BLaER1 treated with 17β-estradiol and CSF1 and Interleukin-3, amounts not matched to agents 10 nM and 100 nM (cell line): ENCODE results near the gene SEC22C.

Experiments used
- H3K27ac ChIP-seq, 11 experiments: shearing (Covaris generic); formaldehyde crosslinking; 2 replicates each; pipeline ENCODE4 v1.8.1; 2022
- H3K27me3 ChIP-seq, 11 experiments: shearing (Covaris generic); formaldehyde crosslinking; 2 replicates each; pipeline ENCODE4 v1.8.1; 2022
- H3K36me3 ChIP-seq, 11 experiments: shearing (Covaris generic); formaldehyde crosslinking; 2 replicates each; pipeline ENCODE4 v1.8.1; 2022
- H3K4me1 ChIP-seq, 10 experiments: shearing (Covaris generic); formaldehyde crosslinking; 2 replicates each; pipeline ENCODE4 v1.8.1; 2022
- H3K4me2 ChIP-seq, 11 experiments: shearing (Covaris generic); formaldehyde crosslinking; 2 replicates each; pipeline ENCODE4 v1.8.1; 2022
- H3K4me3 ChIP-seq, 10 experiments: shearing (Covaris generic); formaldehyde crosslinking; 2 replicates each; pipeline ENCODE4 v1.8.1; 2022
- H3K9ac ChIP-seq, 11 experiments: shearing (Covaris generic); formaldehyde crosslinking; 2 replicates each; pipeline ENCODE4 v1.8.1; 2022
- H3K9me3 ChIP-seq, 11 experiments: shearing (Covaris generic); formaldehyde crosslinking; replicated peaks in 1 of 11; 2 replicates each; pipeline ENCODE4 v1.8.1; 2022
- H4K20me1 ChIP-seq, 11 experiments: shearing (Covaris generic); formaldehyde crosslinking; 2 replicates each; pipeline ENCODE4 v1.8.1; 2022
- Cebpa-rat ChIP-seq, 11 experiments: shearing (Covaris generic); IDR thresholded peaks; 2 replicates each; pipeline ENCODE4 v1.8.1; 2022

Gene SEC22C

DNA sequence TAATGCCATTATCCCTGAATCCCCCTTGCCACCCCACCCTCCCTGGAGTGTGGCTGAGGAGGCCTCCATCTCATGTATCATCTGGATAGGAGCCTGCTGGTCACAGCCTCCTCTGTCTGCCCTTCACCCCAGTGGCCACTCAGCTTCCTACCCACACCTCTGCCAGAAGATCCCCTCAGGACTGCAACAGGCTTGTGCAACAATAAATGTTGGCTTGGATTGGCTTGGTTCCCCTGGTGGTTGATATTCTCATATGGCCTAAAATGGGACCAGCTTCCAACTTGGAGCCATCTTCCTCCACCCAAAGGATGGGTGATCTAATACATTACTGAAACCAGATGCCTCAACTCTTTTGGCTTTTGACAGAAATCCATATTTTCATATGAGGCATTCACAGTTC is 44.4 kb downstream of the SEC22C start:
- no peak overlapping the region for H3K9ac ChIP-seq
- TF ChIP-seq Cebpa-rat (IDR thresholded peaks at IDR 0.05): no peak

DNA sequence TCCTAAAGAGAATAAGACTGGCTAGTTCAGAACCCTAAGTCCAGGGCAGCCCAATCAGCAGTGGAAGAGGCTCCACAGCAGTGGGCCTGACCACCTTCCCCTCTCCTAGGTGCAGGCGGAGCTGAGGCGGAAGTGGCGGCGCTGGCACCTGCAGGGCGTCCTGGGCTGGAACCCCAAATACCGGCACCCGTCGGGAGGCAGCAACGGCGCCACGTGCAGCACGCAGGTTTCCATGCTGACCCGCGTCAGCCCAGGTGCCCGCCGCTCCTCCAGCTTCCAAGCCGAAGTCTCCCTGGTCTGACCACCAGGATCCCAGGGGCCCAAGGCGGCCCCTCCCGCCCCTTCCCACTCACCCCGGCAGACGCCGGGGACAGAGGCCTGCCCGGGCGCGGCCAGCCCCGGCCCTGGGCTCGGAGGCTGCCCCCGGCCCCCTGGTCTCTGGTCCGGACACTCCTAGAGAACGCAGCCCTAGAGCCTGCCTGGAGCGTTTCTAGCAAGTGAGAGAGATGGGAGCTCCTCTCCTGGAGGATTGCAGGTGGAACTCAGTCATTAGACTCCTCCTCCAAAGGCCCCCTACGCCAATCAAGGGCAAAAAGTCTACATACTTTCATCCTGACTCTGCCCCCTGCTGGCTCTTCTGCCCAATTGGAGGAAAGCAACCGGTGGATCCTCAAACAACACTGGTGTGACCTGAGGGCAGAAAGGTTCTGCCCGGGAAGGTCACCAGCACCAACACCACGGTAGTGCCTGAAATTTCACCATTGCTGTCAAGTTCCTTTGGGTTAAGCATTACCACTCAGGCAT is 45.6 kb downstream of the SEC22C start:
- Histone ChIP-seq H3K9ac (no peak overlapping the region), H3K4me2 (no peak overlapping the region; a peak in 1 of 22 replicates), H3K4me1 (peaks cover 13 to 67% (median 38%) of the 10 kb centered on the region in 10 experiments), H3K4me3 (no peak overlapping the region), H3K9me3 (no peaks in the 10 kb centered on the region), H4K20me1 (no peaks in the 10 kb centered on the region), H3K36me3 (peaks cover 0 to 7% (median 0%) of the 10 kb centered on the region in 11 experiments; a peak in 1 of 22 replicates), H3K27me3 (no peaks in the 10 kb centered on the region), H3K27ac (peak overlapping the region in 3 of 11 experiments; percentile 12 to 25 (median 18); a peak in 2 of 22 replicates)
- no peak for TF ChIP-seq Cebpa-rat (IDR thresholded peaks at IDR 0.05)

More for the DNA sequence above, 44.4 kb downstream of the SEC22C start:
- H3K4me1 ChIP-seq: peaks cover 15 to 67% (median 29%) of the 10 kb centered on the region in 10 experiments
- H3K27ac ChIP-seq: no peak overlapping the region
- H3K27me3 ChIP-seq: no peaks in the 10 kb centered on the region
- H4K20me1 ChIP-seq: no peaks in the 10 kb centered on the region
- H3K4me2 ChIP-seq: no peak overlapping the region
- no peak overlapping the region for H3K4me3 ChIP-seq
- no peaks in the 10 kb centered on the region; a peak in 1 of 22 replicates for H3K36me3 ChIP-seq
- H3K9me3 ChIP-seq: no peaks in the 10 kb centered on the region

DNA sequence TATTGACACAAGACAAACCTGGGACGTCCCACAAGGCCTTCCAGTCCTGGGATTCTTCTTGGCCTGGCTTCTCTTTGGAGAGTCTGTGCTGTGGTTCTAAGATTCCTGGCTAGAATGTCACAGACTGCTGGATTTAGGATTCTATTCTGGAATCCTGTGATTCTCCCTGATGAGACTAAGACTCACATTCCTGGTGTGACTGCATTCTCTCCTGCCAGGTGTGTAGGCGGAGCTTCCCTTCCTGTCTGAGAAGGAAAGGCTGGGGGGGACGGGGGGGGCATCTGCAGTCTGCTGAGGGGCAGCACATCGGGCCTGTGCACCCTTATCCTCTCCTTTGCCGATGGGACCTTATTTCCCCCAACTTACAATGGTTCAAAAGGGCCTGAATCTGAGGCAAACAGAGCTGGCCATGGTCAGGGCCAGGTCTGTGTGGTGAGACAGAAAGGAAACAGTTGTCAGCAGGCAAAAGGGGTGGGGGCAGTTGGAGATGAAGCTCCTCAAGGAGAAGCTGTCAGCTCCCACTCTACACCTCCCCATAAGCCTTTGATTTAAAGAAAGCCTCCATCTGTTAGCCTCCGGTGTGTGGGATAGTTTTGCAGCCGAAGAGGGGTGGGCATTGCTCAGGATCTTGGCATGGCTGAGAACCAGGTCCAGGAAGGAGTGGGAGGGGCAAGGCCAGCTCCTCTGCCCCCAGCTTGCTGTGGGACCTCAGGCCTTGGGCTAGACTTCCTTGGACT is 48.4 kb downstream of the SEC22C start:
- H3K36me3 ChIP-seq: peaks cover 0 to 7% (median 0%) of the 10 kb centered on the region in 11 experiments; a peak in 1 of 22 replicates
- no peaks in the 10 kb centered on the region for H4K20me1 ChIP-seq
- peaks cover 25 to 82% (median 57%) of the 10 kb centered on the region in 10 experiments for H3K4me1 ChIP-seq
- peak overlapping the region in 1 of 11 experiments; percentile 40; a peak in 2 of 22 replicates for H3K9ac ChIP-seq
- H3K9me3 ChIP-seq: no peaks in the 10 kb centered on the region
- TF ChIP-seq Cebpa-rat (IDR thresholded peaks at IDR 0.05): no peak
- H3K27ac ChIP-seq: peak overlapping the region in 9 of 11 experiments; percentile 8 to 97 (median 47); a peak in 13 of 22 replicates
- no peaks in the 10 kb centered on the region for H3K27me3 ChIP-seq
- no peak overlapping the region for H3K4me3 ChIP-seq
- H3K4me2 ChIP-seq: peak overlapping the region in 9 of 11 experiments; percentile 12 to 95 (median 41); a peak in 13 of 22 replicates

DNA sequence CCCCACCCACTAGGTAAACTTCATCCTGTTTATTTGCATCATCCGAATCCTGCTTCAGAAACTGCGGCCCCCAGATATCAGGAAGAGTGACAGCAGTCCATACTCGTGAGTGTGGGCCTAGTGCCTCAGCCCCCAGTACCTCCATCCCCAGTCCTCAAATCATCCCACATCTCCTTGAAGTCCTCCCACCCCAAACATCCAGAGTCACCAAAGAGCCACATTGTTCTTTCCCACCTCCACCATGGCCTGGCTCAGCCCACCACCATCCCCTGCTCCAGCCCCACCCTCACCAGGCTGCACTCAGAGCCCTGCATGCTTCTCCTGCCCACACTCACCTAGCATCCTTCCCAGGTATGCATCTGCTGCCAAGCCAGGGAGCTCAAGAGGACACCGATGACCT is 49.5 kb downstream of the SEC22C start:
- TF ChIP-seq Cebpa-rat (IDR thresholded peaks at IDR 0.05): no peak
- Histone ChIP-seq H3K4me2 (peak overlapping the region in 6 of 11 experiments; percentile 87 to 96 (median 94); a peak in 10 of 22 replicates), H4K20me1 (no peaks in the 10 kb centered on the region), H3K4me3 (no peak overlapping the region), H3K4me1 (peaks cover 33 to 93% (median 68%) of the 10 kb centered on the region in 10 experiments), H3K36me3 (peaks cover 0 to 7% (median 0%) of the 10 kb centered on the region in 11 experiments; a peak in 1 of 22 replicates), H3K9me3 (no peaks in the 10 kb centered on the region), H3K9ac (no peak overlapping the region), H3K27ac (peak overlapping the region in 9 of 11 experiments; percentile 27 to 97 (median 90); a peak in 16 of 22 replicates), H3K27me3 (no peaks in the 10 kb centered on the region)

DNA sequence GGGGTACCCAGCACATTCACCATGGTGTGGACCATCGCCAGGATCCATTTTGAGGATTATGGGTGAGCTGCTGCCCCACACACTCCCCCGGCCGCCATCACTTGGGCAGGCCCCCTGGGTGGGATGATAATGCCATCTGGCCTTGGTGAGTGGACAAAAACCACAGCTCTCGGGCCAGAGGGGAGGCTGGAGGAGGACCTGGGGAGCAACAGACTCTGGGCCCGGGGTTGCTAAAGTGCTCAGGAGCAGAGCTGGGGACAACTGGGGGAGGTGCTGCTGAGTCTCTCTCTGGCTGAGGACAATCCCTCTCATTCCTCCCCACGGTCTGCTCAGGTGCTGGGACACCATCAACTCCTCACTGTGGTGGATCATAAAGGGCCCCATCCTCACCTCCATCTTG is 50.3 kb downstream of the SEC22C start:
- no peak for TF ChIP-seq Cebpa-rat (IDR thresholded peaks at IDR 0.05)

DNA sequence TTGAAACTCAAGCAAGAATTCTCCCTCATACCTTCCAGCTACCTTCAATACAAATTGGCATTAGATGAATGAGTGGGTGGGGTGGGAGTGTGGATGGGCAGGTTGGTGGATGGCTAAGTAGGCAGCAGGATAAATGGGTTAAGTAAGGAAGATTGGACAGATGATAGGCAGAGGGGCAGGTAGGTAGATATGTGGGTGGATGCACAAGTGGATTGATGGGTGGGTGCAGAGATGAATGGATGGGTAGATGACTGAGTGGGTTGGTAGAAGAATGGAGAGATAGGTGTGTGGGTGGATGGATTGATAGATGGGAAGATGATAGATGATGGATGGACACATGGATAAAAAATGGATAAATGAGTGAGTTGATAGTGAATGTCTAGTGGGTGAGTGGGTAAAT is 51.7 kb downstream of the SEC22C start:
- H3K27ac ChIP-seq: peak overlapping the region in 10 of 11 experiments; percentile 7 to 97 (median 90); a peak in 18 of 22 replicates
- peak overlapping the region in 9 of 11 experiments; percentile 59 to 84 (median 77); a peak in 18 of 22 replicates for H3K9ac ChIP-seq
- no peak for TF ChIP-seq Cebpa-rat (IDR thresholded peaks at IDR 0.05)
- no peaks in the 10 kb centered on the region for H3K27me3 ChIP-seq
- H3K36me3 ChIP-seq: peaks cover 0 to 7% (median 0%) of the 10 kb centered on the region in 11 experiments; a peak in 1 of 22 replicates
- H3K4me3 ChIP-seq: peak overlapping the region in 7 of 10 experiments; percentile 41 to 62 (median 49); a peak in 13 of 20 replicates
- peak overlapping the region; percentile 73 to 96 (median 92) for H3K4me2 ChIP-seq
- no peaks in the 10 kb centered on the region for H3K9me3 ChIP-seq
- no peaks in the 10 kb centered on the region for H4K20me1 ChIP-seq
- H3K4me1 ChIP-seq: peaks cover 55 to 100% (median 90%) of the 10 kb centered on the region in 10 experiments

More for the DNA sequence above, 50.3 kb downstream of the SEC22C start:
- no peaks in the 10 kb centered on the region for H3K9me3 ChIP-seq
- no peaks in the 10 kb centered on the region for H4K20me1 ChIP-seq
- peaks cover 0 to 7% (median 0%) of the 10 kb centered on the region in 11 experiments; a peak in 1 of 22 replicates for H3K36me3 ChIP-seq
- peak overlapping the region in 9 of 11 experiments; percentile 27 to 97 (median 90); a peak in 18 of 22 replicates for H3K27ac ChIP-seq
- peak overlapping the region in 9 of 11 experiments; percentile 4 to 96 (median 92); a peak in 14 of 22 replicates for H3K4me2 ChIP-seq
- H3K4me3 ChIP-seq: no peak overlapping the region
- H3K4me1 ChIP-seq: peaks cover 41 to 98% (median 76%) of the 10 kb centered on the region in 10 experiments
- H3K9ac ChIP-seq: peak overlapping the region in 1 of 11 experiments; percentile 21; a peak in 1 of 22 replicates
- no peaks in the 10 kb centered on the region for H3K27me3 ChIP-seq

DNA sequence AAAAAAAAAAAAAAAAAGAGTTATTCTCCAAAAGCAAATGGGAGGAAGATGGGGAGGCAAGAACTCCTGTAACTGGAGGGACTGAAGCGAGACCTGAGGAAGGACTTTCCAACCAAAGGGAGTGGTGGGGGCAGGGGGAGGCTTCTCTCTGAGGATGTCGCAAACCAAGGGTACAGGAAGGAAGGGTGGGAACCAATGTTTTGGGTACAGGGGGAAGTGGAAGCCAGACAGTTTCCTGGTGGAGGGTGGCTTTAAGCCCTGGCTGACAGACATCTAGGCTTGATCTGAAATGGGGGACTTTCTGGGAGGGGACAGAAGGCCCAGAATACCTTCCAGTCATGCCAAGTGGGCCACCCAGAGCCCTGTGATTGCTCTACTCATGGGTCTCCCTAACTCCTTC is 52.3 kb downstream of the SEC22C start:
- H3K4me3 ChIP-seq: peak overlapping the region in 7 of 10 experiments; percentile 41 to 62 (median 49); a peak in 13 of 20 replicates
- H3K36me3 ChIP-seq: 0 out of 22 replicates have a peak, but pooled peaks cover 0 to 7% (median 0%) of the 10 kb centered on the region in 11 experiments
- peak in 9 of 11 experiments; percentile 37 to 81 (median 71); a peak in 15 of 22 replicates for TF ChIP-seq Cebpa-rat (IDR thresholded peaks at IDR 0.05)
- H3K27me3 ChIP-seq: no peaks in the 10 kb centered on the region
- peak overlapping the region in 10 of 11 experiments; percentile 7 to 97 (median 90); a peak in 19 of 22 replicates for H3K27ac ChIP-seq
- no peaks in the 10 kb centered on the region for H4K20me1 ChIP-seq
- H3K4me1 ChIP-seq: peaks cover 59 to 100% (median 96%) of the 10 kb centered on the region in 10 experiments
- H3K4me2 ChIP-seq: peak overlapping the region; percentile 73 to 96 (median 92)
- H3K9me3 ChIP-seq: no peaks in the 10 kb centered on the region
- H3K9ac ChIP-seq: peak overlapping the region in 9 of 11 experiments; percentile 59 to 84 (median 77); a peak in 18 of 22 replicates

DNA sequence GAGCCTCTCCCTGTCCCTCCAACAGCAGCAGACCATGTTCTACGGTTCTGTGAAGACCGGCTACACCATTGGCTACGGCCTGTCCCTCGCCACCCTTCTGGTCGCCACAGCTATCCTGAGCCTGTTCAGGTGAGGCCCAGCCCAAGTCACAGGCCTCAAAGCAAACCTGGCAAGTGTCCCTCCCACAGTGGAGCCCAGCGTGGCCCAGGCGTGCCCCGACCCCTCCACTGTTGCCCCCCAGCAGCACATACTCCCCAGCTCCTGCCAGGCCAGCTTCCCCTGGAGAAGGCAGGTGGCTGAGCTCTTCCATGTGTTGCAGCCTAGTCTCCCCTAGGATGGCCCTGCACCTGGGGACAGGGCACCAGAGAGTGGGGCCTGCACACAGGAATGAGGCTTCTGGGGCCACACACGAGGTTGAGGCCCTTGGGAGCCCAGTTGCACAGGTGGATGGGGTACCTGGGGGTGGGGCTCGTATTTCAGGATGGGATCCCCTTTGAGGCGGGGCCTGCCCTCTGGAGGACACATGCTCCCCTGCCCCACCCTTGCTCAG is 54.3 kb downstream of the SEC22C start:
- peak overlapping the region in 9 of 11 experiments; percentile 31 to 73 (median 59); a peak in 15 of 22 replicates for H3K9ac ChIP-seq
- no peaks in the 10 kb centered on the region for H4K20me1 ChIP-seq
- H3K4me2 ChIP-seq: peak overlapping the region; percentile 69 to 95 (median 87)
- H3K4me1 ChIP-seq: peaks cover 59 to 91% (median 85%) of the 10 kb centered on the region in 10 experiments
- peak overlapping the region in 10 of 11 experiments; percentile 17 to 97 (median 76); a peak in 19 of 22 replicates for H3K27ac ChIP-seq
- peak overlapping the region in 1 of 10 experiments; percentile 16; a peak in 1 of 20 replicates for H3K4me3 ChIP-seq
- no peaks in the 10 kb centered on the region for H3K9me3 ChIP-seq
- TF ChIP-seq Cebpa-rat (IDR thresholded peaks at IDR 0.05): no peak
- H3K36me3 ChIP-seq: peaks cover 0 to 12% (median 0%) of the 10 kb centered on the region in 11 experiments; a peak in 2 of 22 replicates
- H3K27me3 ChIP-seq: no peaks in the 10 kb centered on the region
